A549 (cell line): Measurements from ENCODE around the gene DOCK9. TPM values are rescaled to one million over a fixed set of nuclear protein-coding genes. Genes with fewer than 3 reads are reported as not detected.
A peak's percentile ranks its signal among the peaks of the same experiment; 100 is the strongest.

Source experiments
- ATAC-seq, 2 experiments: fragments of 200-7000 bp in 1 of 2; fragments of >200 bp in 1 of 2; cut with Nextera tagmentation in 1 of 2; cut with Tn5 transposase in 1 of 2; 3 replicates each; pipeline versions ENCODE4 v1.8.0 to v1.9.1; 2018 to 2020; ENCODE audit warnings: mild to moderate bottlenecking in 1 of 2, moderate library complexity in 1 of 2
- CTCF ChIA-PET: fragments of 300-600 bp; sonication (Branson Sonifier 250); formaldehyde crosslinking; extraction: SDS; loops from one replicate; lab custom pipeline; 2021; ENCODE audit warnings: antibody characterized with exemption, inconsistent platforms; lab: Yijun Ruan, JAX
- POLR2A ChIA-PET: fragments of 350-600 bp; formaldehyde crosslinking; extraction: SDS; loops from one replicate; lab custom pipeline; 2021; ENCODE audit warnings: antibody characterized with exemption, inconsistent platforms; lab: Yijun Ruan, JAX
- DNase-seq, 2 experiments: peaks; one replicate each; pipeline versions ENCODE4 v3.0.0 to v3.0.0-alpha.2; 2011 to 2016; ENCODE audit warnings: low read depth in 1 of 2, low spot score in 1 of 2
- FAIRE-seq: peaks from 2 replicates; lab custom pipeline; 2011; peaks lifted over from hg19 to GRCh38; lab: Jason Lieb, UNC
- H3K27ac ChIP-seq, 2 experiments: fragments of >200 bp; sonication (Bioruptor Twin); formaldehyde crosslinking; 3 replicates each; pipeline ENCODE4 v1.5.1; 2016 to 2017
- H3K4me1 ChIP-seq: fragments of >200 bp; sonication (Bioruptor Twin); formaldehyde crosslinking; 3 replicates; pipeline ENCODE4 v1.6.1; 2016
- H3K4me2 ChIP-seq: fragments of >200 bp; sonication (Bioruptor Twin); formaldehyde crosslinking; 3 replicates; pipeline ENCODE4 v1.6.1; 2016
- H3K4me3 ChIP-seq: fragments of >200 bp; sonication (Bioruptor Twin); formaldehyde crosslinking; 3 replicates; pipeline ENCODE4 v1.5.1; 2016
- H3K9me3 ChIP-seq: fragments of >200 bp; sonication (Bioruptor Twin); formaldehyde crosslinking; 3 replicates; pipeline ENCODE4 v1.6.1; 2016
- CHD2 ChIP-seq: fragments of 150-350 bp; IDR thresholded peaks from 2 replicates; pipeline ENCODE4 v1.6.1; 2014; ENCODE audit warnings: low read length; ENCODE audit not compliant: partially characterized antibody
- EP300 ChIP-seq, 2 experiments: fragments of >200 bp; sonication (Bioruptor Twin); formaldehyde crosslinking; IDR thresholded peaks; 2 replicates in 1 of 2; 3 replicates in 1 of 2; pipeline ENCODE4 v1.6.1; 2016 to 2017
- FOSL2 ChIP-seq, 2 experiments: fragments of 450-650 bp in 1 of 2; fragments of >200 bp in 1 of 2; sonication (Bioruptor Twin) in 1 of 2; formaldehyde crosslinking; IDR thresholded peaks; 2 replicates each; pipeline versions ENCODE4 v1.5.0 to v1.6.1; 2016 to 2020; ENCODE audit warnings: mild to moderate bottlenecking in 1 of 2, moderate library complexity in 1 of 2
- GATA3 ChIP-seq: IDR thresholded peaks from 2 replicates; pipeline ENCODE4 v1.6.1; 2012; ENCODE audit warnings: borderline replicate concordance
- JUNB ChIP-seq: fragments of >200 bp; sonication (Bioruptor Twin); formaldehyde crosslinking; IDR thresholded peaks from 2 replicates; pipeline ENCODE4 v1.6.1; 2016
- MAFK ChIP-seq: fragments of 450-650 bp; IDR thresholded peaks from 2 replicates; pipeline ENCODE4 v1.6.1; 2014; ENCODE audit not compliant: partially characterized antibody
- MAZ ChIP-seq: fragments of 150-350 bp; IDR thresholded peaks from 2 replicates; pipeline ENCODE4 v1.6.1; 2014; ENCODE audit warnings: antibody characterized with exemption, low read depth, low read length, borderline replicate concordance
- NR3C1 ChIP-seq: fragments of >200 bp; sonication (Bioruptor Twin); formaldehyde crosslinking; IDR thresholded peaks from 3 replicates; pipeline ENCODE4 v1.6.1; 2017
- PHF8 ChIP-seq: fragments of 200-600 bp; sonication (generic); IDR thresholded peaks from 2 replicates; pipeline ENCODE4 v1.6.1; 2016; ENCODE audit warnings: low read depth, mild to moderate bottlenecking, antibody characterized with exemption, moderate library complexity, borderline replicate concordance
- POLR2A ChIP-seq: IDR thresholded peaks from 2 replicates; pipeline ENCODE4 v1.6.1; 2012; ENCODE audit warnings: mild to moderate bottlenecking, low read length
- RAD21 ChIP-seq, 2 experiments: fragments of >200 bp in 1 of 2; sonication (Bioruptor Twin) in 1 of 2; formaldehyde crosslinking in 1 of 2; IDR thresholded peaks in 1 of 2; conservative IDR thresholded peaks in 1 of 2; 2 replicates in 1 of 2; 3 replicates in 1 of 2; pipeline ENCODE4 v1.6.1; 2012 to 2018; ENCODE audit warnings: inconsistent platforms in 1 of 2
- RFX5 ChIP-seq: fragments of 450-650 bp; IDR thresholded peaks from 2 replicates; pipeline ENCODE4 v1.7.1; 2014; ENCODE audit warnings: antibody characterized with exemption, mild to moderate bottlenecking, moderate library complexity
- ZNF302 ChIP-seq: fragments of 250-450 bp; sonication (Bioruptor Pico); IDR thresholded peaks from 2 replicates; pipeline ENCODE4 v1.9.0; 2021; ENCODE audit warnings: inconsistent platforms, mild to moderate bottlenecking, moderate library complexity
- WGBS: methylation state at CpG from one replicate; pipeline ENCODE4 v1.1.6; 2017; ENCODE audit errors: missing lambda C conversion rate; 5-methylcytosine and 5-hydroxymethylcytosine counted together
- polyA plus RNA-seq, 4 experiments: library from polyadenylated mRNA; depleted of rRNA in 3 of 4; stranded (reverse); fragments of >200 nt; fragmentation: RNase III in 1 of 4; extraction: RNeasy Plus Mini Kit Qiagen cat#74134 plus additional on column Dnase treatment in 1 of 4; gene quantifications; 2 replicates in 3 of 4; 3 replicates in 1 of 4; pipeline ENCODE4 v1.2.3, GENCODE V29; 2011 to 2017
- TF ChIP-seq, protein P1 (sequence below): fragments of >200 bp; sonication (Bioruptor Twin); formaldehyde crosslinking; IDR thresholded peaks from 2 replicates; pipeline ENCODE4 v1.6.1; 2016
- TF ChIP-seq, protein P2 (sequence below): fragments of 200-600 bp; sonication (generic); IDR thresholded peaks from 2 replicates; pipeline ENCODE4 v1.6.1; 2016; ENCODE audit warnings: antibody characterized with exemption, mild to moderate bottlenecking, moderate library complexity
- TF ChIP-seq, protein P3 (sequence below): fragments of 450-650 bp; IDR thresholded peaks from 2 replicates; pipeline ENCODE4 v1.6.1; 2014; ENCODE audit warnings: antibody characterized with exemption
- TF ChIP-seq, protein P4 (sequence below): fragments of >200 bp; sonication (Bioruptor Twin); formaldehyde crosslinking; IDR thresholded peaks from 3 replicates; pipeline ENCODE4 v1.5.1; 2016

Gene DOCK9
- polyA plus RNA-seq, 2 of the 4 experiments (the other 2 are of a cell fraction): 34.0 to 43.9 TPM

DNA sequence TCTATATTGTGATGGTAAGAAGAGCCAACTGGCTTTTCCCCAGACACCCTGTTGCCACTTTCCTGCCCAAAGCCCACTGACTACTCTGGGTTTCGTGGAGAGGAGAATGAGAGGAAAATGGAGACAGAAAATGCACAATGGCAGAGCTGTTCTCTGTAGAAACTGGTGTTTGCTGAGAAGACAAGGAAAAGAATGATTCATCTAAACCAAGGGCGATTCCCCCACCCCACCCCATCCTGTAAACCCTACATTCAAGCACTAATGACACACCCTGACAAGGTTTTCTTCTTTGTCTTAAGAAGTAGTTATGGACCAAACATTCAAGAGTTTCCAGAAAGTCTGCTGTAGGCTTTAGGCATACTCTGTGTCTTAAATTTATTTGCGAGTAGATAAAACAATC is 68.8 kb downstream of the DOCK9 start:
- FAIRE-seq (no peak), ATAC-seq (no peak), DNase-seq (peak in 1 of 2 experiments; percentile 9)
- TF ChIP-seq RFX5: no peak
- TF ChIP-seq CHD2: no peak
- no peak for TF ChIP-seq NR3C1
- TF ChIP-seq, protein P1, sequence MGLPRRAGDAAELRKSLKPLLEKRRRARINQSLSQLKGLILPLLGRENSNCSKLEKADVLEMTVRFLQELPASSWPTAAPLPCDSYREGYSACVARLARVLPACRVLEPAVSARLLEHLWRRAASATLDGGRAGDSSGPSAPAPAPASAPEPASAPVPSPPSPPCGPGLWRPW: no peak
- no peak for TF ChIP-seq ZNF302
- no peak overlapping the region for H3K27ac ChIP-seq
- peaks cover 20% of the 10 kb centered on the region for H3K4me1 ChIP-seq
- CTCF ChIA-PET: no interaction called here
- no peak overlapping the region for H3K4me3 ChIP-seq
- H3K4me2 ChIP-seq: peak overlapping the region; percentile 23; the same call in 1 of the 3 replicates
- POLR2A ChIA-PET: no interaction called here
- 79% methylated on average over 3 of the region's 3 CpGs for WGBS
- no peaks in the 10 kb centered on the region for H3K9me3 ChIP-seq

DNA sequence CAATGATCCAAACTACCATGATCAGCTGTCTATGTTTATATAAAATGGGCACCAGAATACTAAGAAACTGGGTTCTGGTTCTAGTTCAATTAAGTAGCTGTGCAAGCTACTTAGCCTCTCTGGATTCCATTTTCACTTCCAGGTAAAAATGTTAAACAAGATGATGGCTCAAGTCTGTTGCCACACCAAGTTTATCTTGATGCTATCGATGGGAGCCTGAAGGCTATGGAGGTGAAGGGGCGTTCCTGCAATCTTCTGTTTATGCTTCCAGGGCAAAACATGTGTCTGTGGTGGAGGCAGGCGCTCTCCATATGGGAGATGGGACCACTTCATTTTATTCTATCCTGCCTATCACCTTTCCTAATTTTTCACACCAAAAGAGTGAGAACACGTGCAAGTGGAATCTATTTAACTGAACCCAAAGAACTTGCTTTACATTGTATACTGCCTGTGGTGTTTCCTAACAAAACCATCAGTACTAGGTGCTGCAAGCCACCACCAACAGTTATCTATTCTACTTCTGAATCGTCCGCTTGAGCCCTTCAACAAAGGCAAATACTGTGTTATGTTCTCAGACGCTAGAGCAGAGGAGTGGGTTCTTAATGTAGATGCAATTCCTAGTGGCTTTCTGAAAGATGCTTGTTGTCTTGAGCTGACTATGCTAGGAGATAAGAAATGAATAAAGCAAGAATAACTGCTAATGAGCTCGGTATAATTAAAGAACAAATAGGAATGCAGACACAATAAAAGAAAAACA is 70.9 kb downstream of the DOCK9 start:
- no peak overlapping the region for H3K4me3 ChIP-seq
- H3K27ac ChIP-seq: no peak overlapping the region
- DNase-seq (no peak), ATAC-seq (no peak), FAIRE-seq (no peak)
- WGBS: 92% methylated on average over 8 of the region's 8 CpGs
- no peaks in the 10 kb centered on the region for H3K9me3 ChIP-seq
- TF ChIP-seq, protein P2, sequence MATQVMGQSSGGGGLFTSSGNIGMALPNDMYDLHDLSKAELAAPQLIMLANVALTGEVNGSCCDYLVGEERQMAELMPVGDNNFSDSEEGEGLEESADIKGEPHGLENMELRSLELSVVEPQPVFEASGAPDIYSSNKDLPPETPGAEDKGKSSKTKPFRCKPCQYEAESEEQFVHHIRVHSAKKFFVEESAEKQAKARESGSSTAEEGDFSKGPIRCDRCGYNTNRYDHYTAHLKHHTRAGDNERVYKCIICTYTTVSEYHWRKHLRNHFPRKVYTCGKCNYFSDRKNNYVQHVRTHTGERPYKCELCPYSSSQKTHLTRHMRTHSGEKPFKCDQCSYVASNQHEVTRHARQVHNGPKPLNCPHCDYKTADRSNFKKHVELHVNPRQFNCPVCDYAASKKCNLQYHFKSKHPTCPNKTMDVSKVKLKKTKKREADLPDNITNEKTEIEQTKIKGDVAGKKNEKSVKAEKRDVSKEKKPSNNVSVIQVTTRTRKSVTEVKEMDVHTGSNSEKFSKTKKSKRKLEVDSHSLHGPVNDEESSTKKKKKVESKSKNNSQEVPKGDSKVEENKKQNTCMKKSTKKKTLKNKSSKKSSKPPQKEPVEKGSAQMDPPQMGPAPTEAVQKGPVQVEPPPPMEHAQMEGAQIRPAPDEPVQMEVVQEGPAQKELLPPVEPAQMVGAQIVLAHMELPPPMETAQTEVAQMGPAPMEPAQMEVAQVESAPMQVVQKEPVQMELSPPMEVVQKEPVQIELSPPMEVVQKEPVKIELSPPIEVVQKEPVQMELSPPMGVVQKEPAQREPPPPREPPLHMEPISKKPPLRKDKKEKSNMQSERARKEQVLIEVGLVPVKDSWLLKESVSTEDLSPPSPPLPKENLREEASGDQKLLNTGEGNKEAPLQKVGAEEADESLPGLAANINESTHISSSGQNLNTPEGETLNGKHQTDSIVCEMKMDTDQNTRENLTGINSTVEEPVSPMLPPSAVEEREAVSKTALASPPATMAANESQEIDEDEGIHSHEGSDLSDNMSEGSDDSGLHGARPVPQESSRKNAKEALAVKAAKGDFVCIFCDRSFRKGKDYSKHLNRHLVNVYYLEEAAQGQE: no peak
- TF ChIP-seq GATA3: no peak
- TF ChIP-seq, protein P3, sequence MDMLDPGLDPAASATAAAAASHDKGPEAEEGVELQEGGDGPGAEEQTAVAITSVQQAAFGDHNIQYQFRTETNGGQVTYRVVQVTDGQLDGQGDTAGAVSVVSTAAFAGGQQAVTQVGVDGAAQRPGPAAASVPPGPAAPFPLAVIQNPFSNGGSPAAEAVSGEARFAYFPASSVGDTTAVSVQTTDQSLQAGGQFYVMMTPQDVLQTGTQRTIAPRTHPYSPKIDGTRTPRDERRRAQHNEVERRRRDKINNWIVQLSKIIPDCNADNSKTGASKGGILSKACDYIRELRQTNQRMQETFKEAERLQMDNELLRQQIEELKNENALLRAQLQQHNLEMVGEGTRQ: no peak
- no peak for TF ChIP-seq JUNB
- no peak for TF ChIP-seq RAD21 (conservative IDR thresholded peaks at IDR 0.05 in 1 of 2, IDR thresholded peaks at IDR 0.05 in 1 of 2)
- no peak for TF ChIP-seq MAZ
- TF ChIP-seq FOSL2 (IDR thresholded peaks at IDR 0.05): no peak
- no peak for TF ChIP-seq FOSL2 (CRISPR knock-in tag; IDR thresholded peaks at IDR 0.05)
- TF ChIP-seq EP300 (IDR thresholded peaks at IDR 0.05): no peak
- no peak for TF ChIP-seq MAFK
- no peak for TF ChIP-seq PHF8
- TF ChIP-seq POLR2A: no peak
- TF ChIP-seq, protein P4, sequence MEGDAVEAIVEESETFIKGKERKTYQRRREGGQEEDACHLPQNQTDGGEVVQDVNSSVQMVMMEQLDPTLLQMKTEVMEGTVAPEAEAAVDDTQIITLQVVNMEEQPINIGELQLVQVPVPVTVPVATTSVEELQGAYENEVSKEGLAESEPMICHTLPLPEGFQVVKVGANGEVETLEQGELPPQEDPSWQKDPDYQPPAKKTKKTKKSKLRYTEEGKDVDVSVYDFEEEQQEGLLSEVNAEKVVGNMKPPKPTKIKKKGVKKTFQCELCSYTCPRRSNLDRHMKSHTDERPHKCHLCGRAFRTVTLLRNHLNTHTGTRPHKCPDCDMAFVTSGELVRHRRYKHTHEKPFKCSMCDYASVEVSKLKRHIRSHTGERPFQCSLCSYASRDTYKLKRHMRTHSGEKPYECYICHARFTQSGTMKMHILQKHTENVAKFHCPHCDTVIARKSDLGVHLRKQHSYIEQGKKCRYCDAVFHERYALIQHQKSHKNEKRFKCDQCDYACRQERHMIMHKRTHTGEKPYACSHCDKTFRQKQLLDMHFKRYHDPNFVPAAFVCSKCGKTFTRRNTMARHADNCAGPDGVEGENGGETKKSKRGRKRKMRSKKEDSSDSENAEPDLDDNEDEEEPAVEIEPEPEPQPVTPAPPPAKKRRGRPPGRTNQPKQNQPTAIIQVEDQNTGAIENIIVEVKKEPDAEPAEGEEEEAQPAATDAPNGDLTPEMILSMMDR: no peak
- peaks cover 20% of the 10 kb centered on the region for H3K4me1 ChIP-seq
- CTCF ChIA-PET: interaction anchor here (0.9 kb wide), 1 partner anchor 16 kb away, joined by 3 read pairs; no protein-coding TSS in a partner anchor
- no peak overlapping the region for H3K4me2 ChIP-seq
- POLR2A ChIA-PET: no interaction called here
